Mesendoderm (in vitro differentiated cells): ENCODE measurements around the gene RPS21.

ENCODE experiments used
- DNase-seq: peaks from one replicate; pipeline ENCODE4 v3.0.0; 2013
- H2AK5ac ChIP-seq: 2 replicates; pipeline ENCODE4 v1.6.1; 2013; ENCODE audit warnings: low read length, inconsistent platforms
- H2BK120ac ChIP-seq: 2 replicates; pipeline ENCODE4 v1.6.1; 2013; ENCODE audit warnings: low read depth, mild to moderate bottlenecking, low read length, moderate library complexity, mixed read lengths
- H2BK15ac ChIP-seq: replicated peaks from 2 replicates; pipeline ENCODE4 v1.6.1; 2013; ENCODE audit warnings: low read depth, mild to moderate bottlenecking, moderate library complexity
- H2BK5ac ChIP-seq: 2 replicates; pipeline ENCODE4 v1.6.1; 2013; ENCODE audit warnings: low read length, inconsistent platforms
- H3K18ac ChIP-seq: 2 replicates; pipeline ENCODE4 v1.6.1; 2013; ENCODE audit warnings: mild to moderate bottlenecking, low read length, mixed read lengths
- H3K23ac ChIP-seq: one replicate; pipeline ENCODE4 v1.6.1; 2013; ENCODE audit warnings: low read length
- H3K27ac ChIP-seq: 2 replicates; pipeline ENCODE4 v1.5.1; 2013; ENCODE audit warnings: low read depth, mild to moderate bottlenecking, inconsistent platforms, low read length, moderate library complexity
- H3K27me3 ChIP-seq: 2 replicates; pipeline ENCODE4 v1.6.1; 2013; ENCODE audit warnings: low read length, control low read depth, mild to moderate bottlenecking, inconsistent platforms; ENCODE audit not compliant: insufficient read depth, poor library complexity
- H3K36me3 ChIP-seq: 2 replicates; pipeline ENCODE4 v1.6.1; 2013; ENCODE audit warnings: low read length, inconsistent platforms; ENCODE audit not compliant: control insufficient read depth, insufficient read depth
- H3K4ac ChIP-seq: one replicate; pipeline ENCODE4 v1.6.1; 2013; ENCODE audit warnings: low read depth, mild to moderate bottlenecking, low read length, moderate library complexity
- H3K4me1 ChIP-seq: 2 replicates; pipeline ENCODE4 v1.6.1; 2013; ENCODE audit warnings: low read depth, low read length, inconsistent platforms; ENCODE audit not compliant: control insufficient read depth
- H3K4me2 ChIP-seq: 2 replicates; pipeline ENCODE4 v1.6.1; 2013; ENCODE audit warnings: low read length
- H3K4me3 ChIP-seq: 2 replicates; pipeline ENCODE4 v1.5.1; 2013; ENCODE audit warnings: mild to moderate bottlenecking, low read length
- H3K56ac ChIP-seq: one replicate; pipeline ENCODE4 v1.6.1; 2013; ENCODE audit warnings: low read length
- H3K79me1 ChIP-seq: 2 replicates; pipeline ENCODE4 v1.6.1; 2013; ENCODE audit warnings: low read length, inconsistent platforms
- H3K79me2 ChIP-seq: 2 replicates; pipeline ENCODE4 v1.6.1; 2013; ENCODE audit warnings: mild to moderate bottlenecking, low read length; ENCODE audit not compliant: control insufficient read depth, insufficient read depth
- H3K9ac ChIP-seq: 2 replicates; pipeline ENCODE4 v1.6.1; 2013; ENCODE audit warnings: low read length, inconsistent platforms
- H4K5ac ChIP-seq: one replicate; pipeline ENCODE4 v1.6.1; 2013; ENCODE audit warnings: low read length
- H4K8ac ChIP-seq: one replicate; pipeline ENCODE4 v1.6.1; 2013; ENCODE audit warnings: low read depth, mild to moderate bottlenecking, control low read depth, low read length, moderate library complexity
- WGBS: extraction: QIAGEN DNeasy Blood & Tissue Kit; methylation state at CpG from one replicate; pipeline ENCODE4 v1.1.7; 2013; ENCODE audit warnings: low lambda C conversion rate, missing lambda C conversion rate; ENCODE audit not compliant: insufficient coverage; ENCODE audit errors: extremely low coverage; 5-methylcytosine and 5-hydroxymethylcytosine counted together

The RPS21 gene

DNA sequence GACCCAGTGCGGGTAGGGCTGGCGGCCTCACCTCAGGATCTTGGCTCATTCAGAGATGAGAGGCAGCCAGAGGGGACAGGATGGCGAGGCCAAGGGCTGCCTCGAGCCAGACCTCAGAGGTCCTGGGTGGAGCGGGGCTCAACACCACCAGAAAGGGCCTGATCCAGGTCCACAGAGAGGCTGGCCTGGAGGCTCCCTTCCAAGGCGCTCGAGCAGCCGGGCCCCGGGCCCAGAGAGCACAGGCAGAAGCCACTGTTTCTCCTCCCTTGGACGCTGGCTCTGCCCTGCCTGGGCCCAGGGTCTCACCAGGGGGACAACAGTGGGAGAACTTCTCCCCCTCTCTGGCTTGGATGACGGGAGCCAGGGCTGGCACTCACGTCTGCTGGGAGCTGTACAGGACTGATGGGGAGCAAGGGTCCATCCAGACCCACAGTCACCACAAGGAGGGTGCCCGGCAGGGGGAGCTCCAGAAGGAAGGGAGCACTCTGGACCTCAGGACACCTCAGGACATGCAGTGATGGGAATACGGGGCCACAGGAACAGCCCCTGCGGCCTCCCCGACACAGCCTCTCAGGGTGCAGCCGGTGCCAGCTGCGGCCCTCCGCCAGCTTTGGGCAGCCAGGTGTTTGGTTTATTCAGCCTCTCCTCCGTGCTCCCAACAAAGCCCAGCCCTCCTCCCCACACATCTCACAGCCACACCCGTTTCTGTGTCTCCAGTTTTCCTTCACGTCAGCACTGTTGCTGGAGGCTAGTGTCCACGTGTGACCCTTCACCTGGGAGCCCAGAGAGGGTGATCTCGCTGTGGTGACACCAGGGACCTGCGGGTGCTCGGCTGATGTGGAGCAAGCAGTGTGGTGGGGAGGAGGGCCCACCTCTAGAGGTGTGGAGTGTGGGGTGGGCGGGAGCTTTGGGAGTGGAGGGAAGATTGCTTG is 8.7 kb downstream of the RPS21 start:
- Histone ChIP-seq H3K4me3 (no peak overlapping the region), H3K27me3 (no peaks in the 10 kb centered on the region), H3K36me3 (no peaks in the 10 kb centered on the region), H3K23ac (no peak overlapping the region), H4K8ac (no peak overlapping the region), H2AK5ac (no peak overlapping the region), H3K79me2 (no peaks in the 10 kb centered on the region), H3K56ac (no peak overlapping the region), H4K5ac (no peak overlapping the region), H2BK5ac (no peak overlapping the region), H3K79me1 (no peaks in the 10 kb centered on the region), H3K4me2 (no peak overlapping the region), H3K27ac (no peak overlapping the region), H3K18ac (no peak overlapping the region), H2BK15ac (no peak overlapping the region), H3K4ac (no peak overlapping the region), H3K4me1 (no peaks in the 10 kb centered on the region), H2BK120ac (no peak overlapping the region), H3K9ac (no peak overlapping the region)
- DNase-seq = no peak
- no CpG with 5 or more reads among the region's 27 CpGs for WGBS

DNA sequence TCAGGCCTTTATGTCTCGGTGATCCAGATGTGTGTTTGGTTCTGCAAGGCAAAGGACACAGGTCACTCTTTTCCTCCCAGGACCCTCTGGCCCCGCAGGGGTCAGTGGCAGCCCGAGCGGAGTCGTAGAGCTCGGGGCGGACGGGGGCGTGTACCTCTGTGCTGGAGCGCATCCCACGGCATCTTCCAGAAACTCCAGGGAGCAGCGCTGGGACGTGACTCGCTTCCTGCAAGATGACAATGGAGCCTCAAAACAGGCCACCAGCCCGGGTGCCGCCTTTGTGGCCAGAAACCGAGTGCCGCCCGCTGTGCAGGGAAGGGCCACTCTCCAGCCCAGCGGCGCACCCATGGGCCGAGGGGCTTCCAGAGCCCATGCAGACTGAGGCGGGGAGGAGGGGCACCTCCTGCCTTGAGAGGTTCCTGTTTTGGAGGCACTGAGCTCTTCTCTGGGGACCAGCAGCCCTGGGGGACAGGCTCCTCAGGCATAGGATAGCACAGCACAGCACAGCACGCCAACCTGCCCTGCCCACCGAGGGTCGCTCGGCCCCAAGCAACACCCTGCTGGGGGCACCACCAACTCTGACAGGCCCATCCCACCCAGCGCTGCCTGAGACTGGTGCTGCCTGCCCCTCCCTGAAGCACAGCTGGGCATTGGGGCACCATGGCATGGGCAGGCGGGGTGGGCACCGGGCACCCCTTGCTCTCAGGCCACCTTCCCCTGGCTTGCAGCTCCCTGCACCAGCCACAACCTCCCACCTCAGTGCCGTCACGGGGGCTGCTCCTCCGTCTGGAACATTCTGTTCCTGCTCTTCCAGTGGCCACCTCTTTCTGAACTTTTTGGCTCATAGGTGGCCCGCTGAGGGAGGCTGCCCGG is 9.7 kb downstream of the RPS21 start:
- Histone ChIP-seq H4K8ac (no peak overlapping the region), H3K36me3 (no peaks in the 10 kb centered on the region), H3K56ac (no peak overlapping the region), H2BK5ac (no peak overlapping the region), H3K23ac (no peak overlapping the region), H3K9ac (no peak overlapping the region), H3K4me2 (no peak overlapping the region), H3K27ac (no peak overlapping the region), H3K4me3 (no peak overlapping the region), H2BK120ac (no peak overlapping the region), H2AK5ac (no peak overlapping the region), H4K5ac (no peak overlapping the region), H3K27me3 (no peaks in the 10 kb centered on the region), H3K79me1 (no peaks in the 10 kb centered on the region), H3K4me1 (no peaks in the 10 kb centered on the region), H3K18ac (no peak overlapping the region), H3K79me2 (no peaks in the 10 kb centered on the region), H3K4ac (no peak overlapping the region), H2BK15ac (no peak overlapping the region)
- no peak for DNase-seq
- no CpG with 5 or more reads among the region's 35 CpGs for WGBS

DNA sequence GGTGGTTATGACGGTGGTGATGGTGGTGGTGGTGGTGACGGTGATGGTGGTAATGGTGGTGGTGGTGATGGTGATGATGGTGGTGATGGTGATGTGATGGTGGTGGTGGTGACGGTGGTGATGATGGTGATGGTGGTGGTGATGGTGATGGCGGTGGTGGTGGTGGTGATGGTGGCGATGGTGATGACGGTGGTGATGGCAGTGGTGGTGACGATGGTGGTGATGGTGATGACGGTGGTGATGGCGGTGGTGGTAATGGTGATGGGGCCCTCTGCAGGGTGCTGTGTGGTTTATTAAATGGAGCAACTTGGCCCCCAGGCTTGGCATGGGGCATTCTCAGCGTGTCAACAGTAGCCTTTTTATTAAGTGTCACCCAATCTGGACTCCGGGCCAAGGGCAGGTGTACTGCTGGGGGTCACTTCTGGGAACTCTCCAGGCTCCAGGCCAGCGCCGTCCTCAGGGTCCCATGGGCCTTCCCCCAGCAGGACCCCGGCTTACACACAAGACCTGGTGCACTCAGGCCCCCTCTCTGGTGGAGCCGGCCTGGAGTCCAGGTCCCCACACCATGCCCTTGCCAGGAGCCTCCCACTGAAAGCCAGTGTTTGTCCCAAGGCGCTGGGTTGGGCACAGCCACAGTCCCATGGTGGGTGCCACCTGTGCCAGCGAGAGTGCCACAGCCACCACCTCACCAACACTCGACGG is 11.4 kb downstream of the RPS21 start:
- DNase-seq = no peak
- Histone ChIP-seq H3K79me2 (no peaks in the 10 kb centered on the region), H3K18ac (no peak overlapping the region), H3K4ac (no peak overlapping the region), H2BK120ac (no peak overlapping the region), H3K27ac (no peak overlapping the region), H3K4me1 (no peaks in the 10 kb centered on the region), H3K36me3 (no peaks in the 10 kb centered on the region), H4K5ac (no peak overlapping the region), H3K27me3 (no peaks in the 10 kb centered on the region), H3K56ac (no peak overlapping the region), H3K23ac (no peak overlapping the region), H2BK15ac (no peak overlapping the region), H2AK5ac (no peak overlapping the region), H3K79me1 (no peaks in the 10 kb centered on the region), H3K9ac (no peak overlapping the region), H3K4me2 (no peak overlapping the region), H4K8ac (no peak overlapping the region), H3K4me3 (no peak overlapping the region), H2BK5ac (no peak overlapping the region)
- no CpG with 5 or more reads among the region's 19 CpGs for WGBS

DNA sequence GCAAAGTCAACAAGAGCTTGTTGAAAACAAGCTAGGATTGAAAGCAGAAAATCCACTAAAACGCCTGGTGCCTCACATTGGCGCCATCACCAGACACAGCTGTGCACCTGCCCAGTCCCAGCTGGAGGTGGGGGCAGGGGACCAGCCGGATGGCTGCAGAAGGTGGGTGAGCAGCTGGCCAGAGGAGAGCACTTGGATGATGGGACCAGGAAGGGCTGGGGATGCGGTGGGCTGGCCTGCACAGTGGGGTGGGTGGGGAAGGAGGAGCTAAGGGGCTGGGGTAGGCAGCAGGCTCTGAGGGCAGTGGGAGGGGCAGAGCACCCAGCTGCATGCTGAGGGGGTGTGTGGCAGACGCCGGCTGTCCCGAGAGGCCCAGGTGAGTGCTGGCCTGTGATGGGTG is 13.1 kb downstream of the RPS21 start:
- H2BK120ac ChIP-seq = no peak overlapping the region
- no peaks in the 10 kb centered on the region for H3K36me3 ChIP-seq
- no peak overlapping the region for H3K56ac ChIP-seq
- no peaks in the 10 kb centered on the region for H3K4me1 ChIP-seq
- H4K8ac ChIP-seq = no peak overlapping the region
- H2AK5ac ChIP-seq = no peak overlapping the region
- H3K79me2 ChIP-seq = no peaks in the 10 kb centered on the region
- no peak overlapping the region for H3K9ac ChIP-seq
- no peak overlapping the region for H3K4ac ChIP-seq
- no peak overlapping the region for H2BK5ac ChIP-seq
- no peak overlapping the region for H3K23ac ChIP-seq
- no peak overlapping the region for H2BK15ac ChIP-seq
- no peaks in the 10 kb centered on the region for H3K79me1 ChIP-seq
- no peak overlapping the region for H3K18ac ChIP-seq
- no peak overlapping the region for H3K4me3 ChIP-seq
- H3K27ac ChIP-seq = no peak overlapping the region
- no peak overlapping the region for H3K4me2 ChIP-seq
- DNase-seq = no peak
- no CpG with 5 or more reads among the region's 7 CpGs for WGBS
- H3K27me3 ChIP-seq = no peaks in the 10 kb centered on the region
- H4K5ac ChIP-seq = no peak overlapping the region

DNA sequence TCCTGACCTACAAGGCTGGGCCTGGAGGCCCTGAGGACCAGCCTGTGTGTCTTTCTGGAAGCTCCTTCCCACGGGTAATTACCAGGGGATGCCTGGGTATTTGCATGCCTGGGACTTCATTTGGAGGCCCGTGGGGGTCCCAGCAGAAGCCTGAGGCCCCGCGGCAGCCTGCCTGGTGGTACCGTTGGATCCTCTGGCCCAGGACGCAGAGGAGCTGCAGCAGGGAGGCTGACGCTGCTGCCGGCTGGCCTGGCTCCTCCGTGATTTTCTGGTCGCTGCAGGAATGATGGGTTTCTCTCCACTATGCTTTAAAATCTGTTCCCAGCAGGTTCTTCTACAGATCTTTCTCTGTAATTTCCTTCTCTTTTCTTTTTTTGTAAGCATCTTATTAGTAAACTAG is 13.6 kb downstream of the RPS21 start:
- H3K36me3 ChIP-seq = no peaks in the 10 kb centered on the region
- no peak overlapping the region for H2BK15ac ChIP-seq
- H3K18ac ChIP-seq = no peak overlapping the region
- H2BK120ac ChIP-seq = no peak overlapping the region
- H4K5ac ChIP-seq = no peak overlapping the region
- no peak overlapping the region for H3K23ac ChIP-seq
- no peaks in the 10 kb centered on the region for H3K79me1 ChIP-seq
- H3K79me2 ChIP-seq = no peaks in the 10 kb centered on the region
- no peak overlapping the region for H3K27ac ChIP-seq
- H3K4me3 ChIP-seq = no peak overlapping the region
- no peak overlapping the region for H2AK5ac ChIP-seq
- no peak overlapping the region for H4K8ac ChIP-seq
- no peaks in the 10 kb centered on the region for H3K4me1 ChIP-seq
- no peak overlapping the region for H2BK5ac ChIP-seq
- WGBS = no CpG with 5 or more reads among the region's 10 CpGs
- H3K4me2 ChIP-seq = no peak overlapping the region
- H3K27me3 ChIP-seq = no peaks in the 10 kb centered on the region
- no peak overlapping the region for H3K4ac ChIP-seq
- no peak overlapping the region for H3K9ac ChIP-seq
- DNase-seq = no peak
- no peak overlapping the region for H3K56ac ChIP-seq
